Islet of Langerhans (tissue), 1 donor: ENCODE measurements around the gene C17orf58.
"Not testable (repeated sequence)": the region's sequence is repeated elsewhere in the genome, so short reads cannot be mapped to it uniquely, and the experiment has no call there.

Source experiments
- FAIRE-seq: peaks from one replicate; lab custom pipeline; 2011; peaks lifted over from hg19 to GRCh38; lab: Jason Lieb, UNC

C17orf58 gene

GRCh38 chr17:67999291-67999911, 3.1 kb upstream of the C17orf58 start:
- no peak for FAIRE-seq

DNA sequence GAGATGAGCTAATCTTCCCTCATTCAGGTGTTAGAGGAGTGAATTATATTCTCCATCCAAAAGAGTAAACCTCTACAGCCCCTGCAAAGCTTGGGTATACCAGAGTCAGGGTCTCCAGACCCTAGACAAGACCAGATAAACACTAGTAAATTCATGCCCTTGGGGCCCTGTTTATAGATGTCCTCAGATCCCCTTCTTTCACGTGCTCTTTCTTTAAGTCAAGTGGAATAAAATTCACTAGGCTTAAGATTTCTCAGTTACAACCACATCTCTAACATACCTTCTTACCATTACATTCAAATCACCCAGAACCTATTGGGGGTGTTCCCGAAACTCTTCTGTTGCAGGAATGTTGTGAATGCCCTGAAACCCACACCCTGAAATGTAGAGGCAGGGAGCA, 2.2 kb upstream of the C17orf58 start:
- no peak for FAIRE-seq

DNA sequence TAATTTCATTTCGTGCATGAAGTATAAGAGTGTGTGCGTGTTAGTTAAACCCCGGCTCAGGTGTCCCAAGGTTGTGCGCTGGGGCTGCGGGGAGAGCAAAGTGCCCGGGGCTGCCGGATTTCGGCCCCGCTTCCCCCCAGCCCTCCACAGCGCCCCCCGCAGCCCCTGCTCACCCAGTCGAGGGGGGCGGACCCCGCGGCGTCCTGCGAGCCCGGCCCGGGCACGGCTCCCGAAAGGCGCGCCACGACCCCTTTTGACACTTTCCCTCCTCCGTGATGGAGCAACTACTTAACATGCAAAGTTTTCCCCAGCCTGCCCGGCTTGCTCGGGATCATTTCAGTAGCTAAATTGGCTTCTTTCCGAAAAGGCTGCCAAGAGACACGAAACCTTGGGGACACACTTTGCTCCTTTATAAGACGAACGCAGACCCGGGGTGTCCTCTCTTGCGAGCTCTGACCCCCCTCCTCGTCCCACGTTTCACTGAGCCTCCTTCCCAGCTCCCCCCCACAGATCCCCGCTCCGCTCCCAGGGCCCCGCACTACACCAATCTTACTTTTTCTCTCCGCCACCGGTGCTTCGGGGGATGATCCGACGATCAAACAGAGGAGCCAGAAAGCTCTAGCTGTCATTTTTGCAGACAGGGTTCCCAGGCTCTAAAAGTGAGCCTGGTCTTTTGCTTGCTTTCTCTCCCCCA, 552 bp downstream of the C17orf58 start:
- FAIRE-seq = no peak

GRCh38 chr17:67994817-67995569, 1.3 kb downstream of the C17orf58 start:
- no peak for FAIRE-seq

DNA sequence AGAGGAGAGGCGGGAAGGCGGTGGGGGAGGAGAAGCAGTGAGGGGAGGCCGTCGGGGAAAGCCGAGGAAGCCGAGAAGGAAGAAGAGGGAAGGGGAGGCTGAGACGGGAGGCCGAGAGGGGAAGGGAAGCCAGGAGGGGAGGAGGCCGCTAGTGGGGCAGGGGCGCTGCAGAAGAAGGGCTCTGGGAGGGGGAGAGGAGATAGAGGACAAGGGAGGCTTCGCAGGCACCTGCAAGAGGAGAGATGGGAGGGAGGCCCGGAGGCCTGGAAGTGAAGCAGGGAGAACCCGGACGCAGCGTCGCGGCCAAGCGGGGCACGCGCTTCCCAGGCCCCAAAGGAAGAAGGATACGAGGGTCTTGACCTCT, 2.3 kb downstream of the C17orf58 start:
- no peak for FAIRE-seq

DNA sequence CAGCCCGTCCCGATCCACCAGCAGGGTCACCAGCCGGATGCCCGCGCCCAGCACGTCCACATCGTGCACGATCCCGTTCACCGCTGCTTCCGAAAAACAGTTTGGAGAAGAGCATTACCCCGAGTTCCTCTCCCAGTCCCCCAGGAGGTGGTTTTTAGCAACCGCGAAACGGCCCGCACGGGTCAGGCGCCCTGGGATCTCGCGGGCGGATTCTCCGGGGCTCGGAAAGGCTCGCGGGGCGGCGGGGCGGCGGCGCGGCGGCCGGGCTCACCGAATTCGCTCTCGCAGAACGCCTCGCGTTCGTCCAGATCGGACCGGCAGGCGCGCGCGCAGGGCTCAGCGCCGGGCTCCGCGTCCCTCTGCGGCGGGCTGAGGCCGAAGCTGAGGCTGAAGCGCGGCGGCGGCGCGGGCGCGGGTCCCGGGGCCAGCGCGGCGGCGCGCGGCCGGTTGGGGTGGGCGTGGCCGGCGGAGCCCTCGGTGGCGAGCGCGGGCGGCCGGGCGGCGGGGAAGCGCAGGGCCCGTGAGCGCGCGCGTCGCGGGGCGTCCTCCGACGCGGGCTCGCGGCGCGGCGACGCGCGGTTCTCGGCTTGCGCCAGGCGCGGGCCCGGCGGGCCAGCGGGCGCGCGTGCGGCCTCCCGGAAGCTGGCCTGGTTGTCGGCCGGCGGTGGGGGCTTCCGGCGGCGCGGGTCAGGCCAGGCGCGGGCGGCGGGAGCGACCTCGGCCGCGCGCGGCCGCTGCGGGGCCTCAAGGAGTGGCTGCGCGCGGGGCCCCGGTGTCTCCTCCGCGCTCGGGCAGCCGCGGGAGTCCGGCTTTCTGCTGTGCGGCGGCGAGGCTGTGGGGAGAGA, 2.9 kb downstream of the C17orf58 start:
- FAIRE-seq = no peak

- no peak for FAIRE-seq
Observed at GRCh38 chr17:67992548-67993152, 3.6 kb downstream of the C17orf58 start.

DNA sequence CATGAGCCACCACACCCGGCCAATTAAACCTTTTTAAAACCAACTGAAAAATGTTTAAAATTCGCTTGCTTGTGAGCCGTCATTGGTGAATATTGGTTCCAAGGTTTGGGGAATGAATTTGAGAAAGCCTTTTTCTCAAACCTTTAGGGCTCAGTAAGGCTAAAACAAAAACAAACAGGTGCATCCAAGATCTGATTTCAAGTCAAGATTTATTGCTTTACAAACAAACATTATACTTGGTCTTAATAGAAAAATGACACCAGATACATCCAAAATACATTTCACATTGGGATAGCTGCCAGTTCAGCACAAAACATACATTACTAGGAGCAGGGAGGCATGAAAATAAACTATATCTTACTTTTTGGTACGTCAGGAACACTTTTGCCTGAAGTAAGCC, 5.4 kb downstream of the C17orf58 start:
- no peak for FAIRE-seq

DNA sequence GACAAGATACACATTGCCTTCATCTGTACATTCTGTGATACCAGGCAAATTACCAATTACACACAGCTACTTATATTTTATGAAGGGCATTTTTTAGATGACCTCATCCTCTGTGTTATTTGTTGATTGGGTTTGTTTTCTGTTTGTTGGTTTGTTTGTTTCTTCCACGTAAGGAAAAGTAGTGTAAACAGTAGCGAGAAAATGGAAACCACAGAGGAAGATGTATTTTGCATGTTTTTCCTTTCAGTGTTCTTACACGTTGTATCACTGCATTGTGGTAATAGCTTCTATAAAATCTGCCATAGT, 12.9 kb downstream of the C17orf58 start:
- FAIRE-seq = no peak

GRCh38 chr17:67982686-67983382, 13.4 kb downstream of the C17orf58 start:
- no peak for FAIRE-seq

- no peak for FAIRE-seq
Observed at GRCh38 chr17:67982034-67982640, 14.1 kb downstream of the C17orf58 start.

DNA sequence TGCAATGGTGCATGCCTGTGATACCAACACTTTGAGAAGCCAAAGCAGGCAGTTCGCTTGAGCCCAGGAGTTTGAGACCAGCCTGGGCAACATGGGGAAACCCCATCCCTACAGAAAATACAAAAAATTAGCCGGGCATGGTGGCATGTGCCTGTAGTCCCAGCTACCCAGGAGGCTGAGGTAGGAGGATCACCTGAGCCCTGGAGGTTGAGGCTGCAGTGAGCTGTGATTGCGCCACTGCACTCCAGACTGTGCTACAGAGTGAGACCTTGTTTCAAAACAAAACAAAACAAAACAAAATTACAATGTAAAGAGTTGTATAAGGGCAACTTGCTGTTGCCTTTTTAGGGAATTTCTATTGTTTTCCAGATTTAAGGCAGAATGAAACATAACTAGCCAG, 15.4 kb downstream of the C17orf58 start:
- not testable (repeated sequence) for FAIRE-seq

DNA sequence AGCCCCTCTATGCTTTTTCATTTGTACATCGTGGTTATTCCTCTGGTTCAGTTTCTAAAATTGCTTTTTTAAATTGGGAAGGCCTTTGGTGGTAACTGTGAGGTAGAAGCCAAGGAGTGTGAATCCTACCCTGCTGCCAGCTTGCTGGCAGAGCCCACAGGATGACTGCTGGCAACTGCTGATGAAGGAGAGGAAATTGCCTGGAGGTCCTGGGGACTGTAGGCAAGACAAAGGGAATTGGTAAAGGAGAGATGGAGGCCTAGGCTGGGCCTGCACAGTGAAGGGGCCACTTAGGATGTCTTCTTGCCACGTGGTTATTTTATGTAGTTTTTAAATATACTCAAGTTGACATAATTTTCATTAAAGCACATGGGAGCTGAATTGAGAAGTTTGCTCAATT, 15.8 kb downstream of the C17orf58 start:
- no peak for FAIRE-seq

- FAIRE-seq = not testable (repeated sequence)
Observed at GRCh38 chr17:67976306-67976705, 20.0 kb downstream of the C17orf58 start.

DNA sequence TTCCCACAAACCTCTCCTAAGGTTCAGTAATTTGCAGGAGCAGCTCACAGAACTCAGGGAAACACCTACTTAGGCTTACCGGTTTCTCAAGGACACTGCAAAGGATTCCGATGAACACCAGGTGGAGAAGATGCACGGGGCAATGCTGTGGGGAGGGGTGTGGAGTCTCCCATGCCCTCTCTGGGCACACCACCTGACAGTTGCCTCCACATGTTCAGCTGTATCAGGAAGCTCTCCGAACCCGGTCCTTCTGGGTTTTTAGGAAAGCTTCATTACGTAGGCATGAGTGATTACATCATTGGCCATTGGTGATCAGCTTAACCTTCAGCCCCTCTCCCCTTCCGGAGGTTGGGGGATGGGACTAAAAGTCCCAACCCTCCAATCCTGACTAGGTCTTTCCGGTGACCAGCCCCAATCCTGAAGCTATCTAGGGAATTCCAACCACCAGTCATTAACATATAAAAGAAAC, 21.6 kb downstream of the C17orf58 start:
- no peak for FAIRE-seq

- no peak for FAIRE-seq
Observed at GRCh38 chr17:67974185-67974584, 22.1 kb downstream of the C17orf58 start.

- FAIRE-seq = no peak
Observed at GRCh38 chr17:67970783-67971182, 25.5 kb downstream of the C17orf58 start.

DNA sequence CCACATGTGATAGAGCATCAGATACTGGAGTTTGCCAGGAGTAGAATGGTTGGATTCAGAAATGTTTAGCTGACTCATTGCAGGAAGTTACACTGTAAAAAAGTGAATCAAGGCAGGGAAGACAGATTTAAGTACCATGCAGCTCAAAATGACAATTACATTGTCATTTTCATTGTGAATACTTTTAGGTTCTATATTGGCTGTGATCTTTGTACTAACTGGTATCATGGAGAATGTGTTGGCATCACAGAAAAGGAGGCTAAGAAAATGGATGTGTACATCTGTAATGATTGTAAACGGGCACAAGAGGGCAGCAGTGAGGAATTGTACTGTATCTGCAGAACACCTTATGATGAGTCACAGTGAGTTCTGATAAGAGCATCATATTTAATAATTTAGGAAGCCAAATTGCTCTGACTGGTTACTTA, 33.1 kb downstream of the C17orf58 start:
- peak; percentile 56 for FAIRE-seq

- not testable (repeated sequence) for FAIRE-seq
Observed at GRCh38 chr17:67962156-67962555, 34.1 kb downstream of the C17orf58 start.

DNA sequence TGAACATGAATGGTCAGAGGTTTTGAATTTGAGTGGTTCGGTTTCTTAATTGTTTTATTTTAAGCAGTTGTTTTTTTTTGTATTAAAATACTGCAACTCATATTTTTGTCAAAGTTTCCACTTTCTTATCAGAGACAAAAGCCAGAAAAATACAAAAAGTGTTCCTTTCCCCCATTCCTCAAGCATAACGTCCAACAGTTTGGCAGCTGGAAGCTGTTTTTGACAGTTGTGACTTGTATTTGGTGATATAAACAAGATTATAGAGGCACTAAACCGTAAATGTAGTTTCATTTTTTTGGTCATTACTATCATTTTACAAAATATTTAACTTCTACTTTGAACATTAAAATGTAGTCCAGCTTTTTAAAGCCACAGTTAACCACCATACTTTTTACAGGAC, 36.0 kb downstream of the C17orf58 start:
- FAIRE-seq = not testable (repeated sequence)

DNA sequence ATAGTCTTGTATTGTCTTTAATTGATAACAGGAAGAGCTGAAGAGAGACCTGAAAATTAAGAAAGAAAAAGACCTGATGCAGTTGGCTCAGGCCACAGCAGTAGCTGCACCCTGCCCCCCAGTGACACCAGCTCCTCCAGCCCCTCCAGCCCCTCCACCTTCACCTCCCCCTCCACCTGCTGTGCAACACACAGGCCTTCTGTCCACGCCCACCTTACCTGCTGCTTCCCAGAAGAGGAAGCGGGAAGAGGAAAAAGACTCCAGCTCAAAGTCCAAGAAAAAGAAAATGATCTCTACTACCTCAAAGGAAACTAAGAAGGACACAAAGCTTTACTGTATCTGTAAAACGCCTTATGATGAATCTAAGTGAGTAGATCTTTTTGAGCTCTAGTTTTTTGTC, 36.8 kb downstream of the C17orf58 start:
- FAIRE-seq = no peak
